ENCODE results near the gene LDLR.
A peak's percentile ranks its signal among the peaks of the same experiment; 100 is the strongest.

Gene LDLR

GRCh38 chr19:11089254-11090013 lies at the start of gene LDLR:
Gene LDLR (plus strand): TSS chr19:11089463. CDS start chr19:11089549, 86 bp downstream.
- DNase-seq, result peak; percentile 93

GRCh38 chr19:11041194-11041593 lies 48.1 kb upstream of the LDLR start:
- no peak for DNase-seq

- no peak for DNase-seq
Measured at GRCh38 chr19:11041966-11042627, 47.2 kb upstream of the LDLR start.

- DNase-seq, result no peak
Measured at GRCh38 chr19:11044431-11044830, 44.8 kb upstream of the LDLR start.

- no peak for DNase-seq
Measured at GRCh38 chr19:11045536-11045935, 43.7 kb upstream of the LDLR start.

- no peak for DNase-seq
Measured at GRCh38 chr19:11046605-11047354, 42.5 kb upstream of the LDLR start.

GRCh38 chr19:11047866-11048265 lies 41.4 kb upstream of the LDLR start:
- DNase-seq, result no peak

- DNase-seq, result no peak
Measured at GRCh38 chr19:11050323-11051114, 38.7 kb upstream of the LDLR start.

GRCh38 chr19:11053817-11054195 lies 35.5 kb upstream of the LDLR start:
- no peak for DNase-seq

GRCh38 chr19:11054200-11054599 lies 35.1 kb upstream of the LDLR start:
- DNase-seq, result no peak

GRCh38 chr19:11054628-11055027 lies 34.6 kb upstream of the LDLR start:
- DNase-seq, result no peak

- DNase-seq, result no peak
Measured at GRCh38 chr19:11058246-11059030, 30.8 kb upstream of the LDLR start.

- DNase-seq, result no peak
Measured at GRCh38 chr19:11059511-11060358, 29.5 kb upstream of the LDLR start.

GRCh38 chr19:11061952-11062351 lies 27.3 kb upstream of the LDLR start:
- no peak for DNase-seq

- DNase-seq, result no peak
Measured at GRCh38 chr19:11063434-11063833, 25.8 kb upstream of the LDLR start.

GRCh38 chr19:11064831-11065303 lies 24.4 kb upstream of the LDLR start:
- DNase-seq, result peak; percentile 30

GRCh38 chr19:11066326-11066725 lies 22.9 kb upstream of the LDLR start:
- DNase-seq, result no peak

GRCh38 chr19:11067356-11068113 lies 21.7 kb upstream of the LDLR start:
- no peak for DNase-seq

GRCh38 chr19:11069561-11069960 lies 19.7 kb upstream of the LDLR start:
- DNase-seq, result no peak

- DNase-seq, result no peak
Measured at GRCh38 chr19:11070123-11070522, 19.1 kb upstream of the LDLR start.
